Endothelial cell (in vitro differentiated cells): Measurements from ENCODE around the gene MICALL2. TPM values are rescaled to one million over a fixed set of nuclear protein-coding genes. Genes with fewer than 3 reads are reported as not detected.

Experiments
- DNase-seq: peaks from one replicate; pipeline ENCODE4 v3.0.0; 2021; ENCODE audit warnings: low spot score
- H3K27ac Mint-ChIP-seq: one replicate; pipeline ENCODE4 v1.8.0; 2021; ENCODE audit warnings: mixed read lengths, inconsistent platforms; ENCODE audit not compliant: unreplicated experiment
- H3K27me3 Mint-ChIP-seq: one replicate; pipeline ENCODE4 v1.8.0; 2021; ENCODE audit warnings: mild to moderate bottlenecking, moderate library complexity, mixed read lengths, inconsistent platforms; ENCODE audit not compliant: unreplicated experiment
- H3K36me3 Mint-ChIP-seq: one replicate; pipeline ENCODE4 v1.8.0; 2021; ENCODE audit warnings: mild to moderate bottlenecking, low read depth, mixed read lengths, inconsistent platforms; ENCODE audit not compliant: unreplicated experiment
- H3K4me1 Mint-ChIP-seq: one replicate; pipeline ENCODE4 v1.8.0; 2021; ENCODE audit warnings: mild to moderate bottlenecking, mixed read lengths, inconsistent platforms; ENCODE audit not compliant: unreplicated experiment
- H3K4me3 Mint-ChIP-seq: one replicate; pipeline ENCODE4 v1.8.0; 2021; ENCODE audit warnings: mild to moderate bottlenecking, mixed read lengths, inconsistent platforms; ENCODE audit not compliant: unreplicated experiment
- H3K9me3 Mint-ChIP-seq: one replicate; pipeline ENCODE4 v1.8.0; 2021; ENCODE audit warnings: mixed read lengths, inconsistent platforms; ENCODE audit not compliant: unreplicated experiment
- CTCF ChIP-seq: fragments of 200-600 bp; sonication (generic); IDR thresholded peaks from one replicate; pipeline ENCODE4 v1.5.0; 2021; ENCODE audit warnings: antibody characterized with exemption; ENCODE audit not compliant: unreplicated experiment
- total RNA-seq: library from RNA; stranded (reverse); fragmentation: NEBNext Ultra II Directional; extraction: Animal tissue kit (Norgen Biotek cat#: 25700); gene quantifications from one replicate; pipeline ENCODE4 v1.2.1, GENCODE V29; 2021; ENCODE audit not compliant: unreplicated experiment

MICALL2 gene
- total RNA-seq, 1 donor from 2014 or later: 25.0 TPM

GRCh38 chr7:1434165-1434718, 25.0 kb downstream of the MICALL2 start:
- Mint-ChIP-seq H3K36me3 (no peaks in the 10 kb centered on the region), H3K27ac (no peak overlapping the region), H3K4me1 (no peaks in the 10 kb centered on the region), H3K9me3 (no peaks in the 10 kb centered on the region), H3K4me3 (no peak overlapping the region), H3K27me3 (peaks cover 2% of the 10 kb centered on the region)
- TF ChIP-seq CTCF: no peak
- DNase-seq: no peak

- H3K27me3 Mint-ChIP-seq: peaks cover 1% of the 10 kb centered on the region
- H3K4me1 Mint-ChIP-seq: no peaks in the 10 kb centered on the region
- TF ChIP-seq CTCF: no peak
- no peak for DNase-seq
- H3K27ac Mint-ChIP-seq: no peak overlapping the region
- H3K4me3 Mint-ChIP-seq: no peak overlapping the region
- H3K36me3 Mint-ChIP-seq: no peaks in the 10 kb centered on the region
- H3K9me3 Mint-ChIP-seq: no peaks in the 10 kb centered on the region
These were observed 25.9 kb downstream of the MICALL2 start for GRCh38 chr7:1433128-1433920.

GRCh38 chr7:1432411-1433082, 26.7 kb downstream of the MICALL2 start:
- Mint-ChIP-seq H3K27ac (no peak overlapping the region), H3K36me3 (no peaks in the 10 kb centered on the region), H3K4me3 (no peak overlapping the region), H3K27me3 (peaks cover 1% of the 10 kb centered on the region), H3K9me3 (no peaks in the 10 kb centered on the region), H3K4me1 (no peaks in the 10 kb centered on the region)
- DNase-seq: peak; percentile 89
- peak; percentile 99 for TF ChIP-seq CTCF

GRCh38 chr7:1431634-1432380, 27.5 kb downstream of the MICALL2 start:
- H3K4me3 Mint-ChIP-seq: no peak overlapping the region
- H3K4me1 Mint-ChIP-seq: no peaks in the 10 kb centered on the region
- peaks cover 1% of the 10 kb centered on the region for H3K27me3 Mint-ChIP-seq
- H3K9me3 Mint-ChIP-seq: no peaks in the 10 kb centered on the region
- no peak for TF ChIP-seq CTCF
- no peak for DNase-seq
- no peak overlapping the region for H3K27ac Mint-ChIP-seq
- no peaks in the 10 kb centered on the region for H3K36me3 Mint-ChIP-seq
